ENCODE results near the gene BHLHE40. TPM values are rescaled to one million over a fixed set of nuclear protein-coding genes. Genes with fewer than 3 reads are reported as not detected.

BHLHE40 gene
- polyA plus RNA-seq, 1 of the 3 experiments (the other 2 are of a cell fraction) = 62.2 TPM

GRCh38 chr3:5012367-5012766 lies 33.1 kb downstream of the BHLHE40 start:
- Histone ChIP-seq H3K4me1 (ENCODE audit: control insufficient read depth in 1 of 2, insufficient read depth in 2 of 2, low read depth in 1 of 2, low read length in 1 of 2) (peaks cover 0 to 6% of the 10 kb centered on the region in 2 experiments; a peak in 1 of 4 replicates), H3K27ac (ENCODE audit: low read depth in 2 of 2, low read length in 1 of 2) (no peak overlapping the region), H2AFZ (ENCODE audit: low read depth) (no peak overlapping the region), H3K79me2 (ENCODE audit: insufficient read depth) (no peaks in the 10 kb centered on the region), H3K9me2 (no peaks in the 10 kb centered on the region), H3K4me2 (no peak overlapping the region), H3K4me3 (ENCODE audit: low read depth in 2 of 2, low read length in 1 of 2) (no peak overlapping the region), H3K9ac (no peak overlapping the region), H4K20me1 (ENCODE audit: insufficient read depth) (no peaks in the 10 kb centered on the region), H3K36me3 (replicated peaks in 1 of 2; ENCODE audit: control insufficient read depth in 1 of 2, insufficient read depth in 2 of 2, low read length in 1 of 2) (no peaks in the 10 kb centered on the region), H3K9me3 (no peaks in the 10 kb centered on the region), H3F3A (replicated peaks; ENCODE audit: insufficient read depth) (no peaks in the 10 kb centered on the region), H3K27me3 (ENCODE audit: insufficient read depth) (no peaks in the 10 kb centered on the region)
- 73% methylated on average over 2 of the region's 2 CpGs for WGBS (ENCODE audit: low lambda C conversion rate)
- no peak for TF ChIP-seq EP300 (IDR thresholded peaks at IDR 0.05; ENCODE audit: borderline replicate concordance in 1 of 2, low read depth in 1 of 2, low read length in 1 of 2)
- no peak for TF ChIP-seq MXI1 (IDR thresholded peaks at IDR 0.05; ENCODE audit: low read depth, low read length)
- no peak for TF ChIP-seq FOXM1 (IDR thresholded peaks at IDR 0.05; ENCODE audit: low read depth)
- TF ChIP-seq USF2 (IDR thresholded peaks at IDR 0.05; ENCODE audit: borderline replicate concordance, low read depth, low read length) = no peak
- TF ChIP-seq FOSL2 (IDR thresholded peaks at IDR 0.05; ENCODE audit: borderline replicate concordance, low read depth) = no peak
- TF ChIP-seq TCF12 (IDR thresholded peaks at IDR 0.05) = no peak
- TF ChIP-seq FOXJ3 (CRISPR knock-in tag; IDR thresholded peaks at IDR 0.05) = no peak
- TF ChIP-seq IRF3 (IDR thresholded peaks at IDR 0.05; ENCODE audit: low read depth, low read length) = no peak
- TF ChIP-seq CTCF (IDR thresholded peaks at IDR 0.05) = no peak
- TF ChIP-seq CHD2 (IDR thresholded peaks at IDR 0.05; ENCODE audit: low read length, partially characterized antibody) = no peak
- TF ChIP-seq TEAD4 (IDR thresholded peaks at IDR 0.05; ENCODE audit: borderline replicate concordance, insufficient read depth) = no peak
- no peak for TF ChIP-seq USF1 (IDR thresholded peaks at IDR 0.05; ENCODE audit: borderline replicate concordance, low read depth)
- TF ChIP-seq RFX5 (IDR thresholded peaks at IDR 0.05; ENCODE audit: low read length) = no peak
- no peak for TF ChIP-seq NFIC (IDR thresholded peaks at IDR 0.05; ENCODE audit: borderline replicate concordance)
- no peak for TF ChIP-seq MEF2A (IDR thresholded peaks at IDR 0.05; ENCODE audit: borderline replicate concordance, low read depth)
- TF ChIP-seq ZBTB33 (IDR thresholded peaks at IDR 0.05; ENCODE audit: borderline replicate concordance, low read depth) = no peak
- no peak for TF ChIP-seq ELF1 (IDR thresholded peaks at IDR 0.05)
- no peak for DNase-seq
- POLR2A ChIA-PET = interaction anchor here (1.2 kb wide), 1 partner anchor 11 kb away, joined by 4 read pairs; no protein-coding TSS in a partner anchor
- CTCF ChIA-PET = no interaction called here
